ENCODE results near the gene MAST4.

DNA sequence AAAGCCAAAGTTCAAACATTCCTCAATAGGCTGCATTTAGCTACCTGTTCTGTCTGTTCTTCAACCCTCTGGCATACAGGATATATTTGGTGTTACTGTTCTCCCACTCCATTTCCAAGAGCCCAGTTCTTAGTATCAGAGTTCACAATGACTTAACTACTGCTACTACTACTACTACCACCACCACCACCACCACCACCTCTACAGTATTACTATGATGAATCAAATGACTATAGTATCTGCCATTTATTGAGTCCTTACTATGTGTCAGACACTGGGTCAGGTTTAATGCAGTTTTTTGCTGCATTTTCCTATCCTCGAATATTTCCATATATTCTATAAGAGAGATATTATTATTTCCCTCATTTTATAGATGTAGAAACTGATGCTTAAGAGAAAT, 601.3 kb downstream of the MAST4 start:
- TF ChIP-seq POLR2A (IDR thresholded peaks at IDR 0.05; ENCODE audit: low read depth, low read length): no peak
- TF ChIP-seq POU2F2 (IDR thresholded peaks at IDR 0.05; ENCODE audit: low read depth, low read length): no peak

Measured in GM12891 (cell line).